ENCODE results near the gene PTPDC1. TPM values are rescaled to one million over a fixed set of nuclear protein-coding genes. Genes with fewer than 3 reads are reported as not detected.

Gene PTPDC1
- total and polyA plus RNA-seq, 2 of the 4 experiments (the other 2 are of a cell fraction): 3.9 to 6.1 TPM

GRCh38 chr9:94140791-94141790 is 56.8 kb downstream of the PTPDC1 start (continued):
- TF ChIP-seq CEBPB (IDR thresholded peaks at IDR 0.05; ENCODE audit: low read depth, low read length) (no peak), POLR2A (IDR thresholded peaks at IDR 0.05; ENCODE audit: low read depth, low read length) (no peak), NFE2L2 (IDR thresholded peaks at IDR 0.05; ENCODE audit: low read depth, low read length) (no peak), SMC3 (IDR thresholded peaks at IDR 0.05; ENCODE audit: low read depth, low read length) (no peak)

- Histone ChIP-seq H3K4me1 (ENCODE audit: control insufficient read depth, insufficient read depth, low read length) (peaks cover 24% of the 10 kb centered on the region), H4K91ac (ENCODE audit: insufficient read depth, low read depth, low read length) (no peak overlapping the region), H3K27ac (ENCODE audit: insufficient read depth, low read length) (no peak overlapping the region), H3K36me3 (ENCODE audit: control insufficient read depth, insufficient read depth, low read length) (no peaks in the 10 kb centered on the region), H2BK5ac (ENCODE audit: low read depth, low read length, poor library complexity, severe bottlenecking) (no peak overlapping the region), H3K14ac (replicated peaks; ENCODE audit: low read depth, low read length) (no peak overlapping the region), H3K9ac (ENCODE audit: low read depth, low read length) (no peak overlapping the region), H4K20me1 (ENCODE audit: insufficient read depth, low read length) (no peaks in the 10 kb centered on the region), H3K23ac (ENCODE audit: low read depth, low read length) (no peak overlapping the region), H2AK9ac (replicated peaks; ENCODE audit: low read depth, low read length, poor library complexity) (no peak overlapping the region), H3K18ac (ENCODE audit: low read depth, low read length) (no peak overlapping the region), H3K9me3 (ENCODE audit: control insufficient read depth, insufficient read depth, low read length) (no peaks in the 10 kb centered on the region), H4K5ac (ENCODE audit: low read depth, low read length) (no peak overlapping the region), H3K79me1 (ENCODE audit: low read depth in 1 of 2, low read length in 2 of 2) (0 out of 4 replicates have a peak, but pooled peaks cover 2 to 4% of the 10 kb centered on the region in 2 experiments), H4K8ac (ENCODE audit: low read depth in 2 of 2, low read length in 2 of 2) (no peak overlapping the region), H3K4me2 (ENCODE audit: low read depth, low read length) (no peak overlapping the region), H2BK15ac (ENCODE audit: low read depth, low read length) (peak overlapping the region; percentile 9; the same call in 1 of the 3 replicates), H3K4ac (ENCODE audit: low read depth, low read length) (peak overlapping the region; percentile 38; the same call in 1 of the 2 replicates), H2BK20ac (ENCODE audit: low read depth, low read length) (no peak overlapping the region), H3K4me3 (ENCODE audit: insufficient read depth, low read depth, low read length) (no peak overlapping the region), H3K9me1 (ENCODE audit: insufficient read depth, low read length) (peaks cover 17% of the 10 kb centered on the region), H3K56ac (ENCODE audit: extremely low read depth, insufficient read depth, low read length) (no peak overlapping the region), H2AK5ac (ENCODE audit: low read depth, low read length) (peak overlapping the region; percentile 51; the same call in 1 of the 2 replicates), H2AFZ (replicated peaks; ENCODE audit: low read length, poor library complexity) (no peak overlapping the region), H2BK120ac (ENCODE audit: low read depth, low read length) (no peak overlapping the region), H3K27me3 (ENCODE audit: control insufficient read depth, insufficient read depth, low read length) (no peaks in the 10 kb centered on the region)
- in situ Hi-C loops (cut with MboI; ENCODE audit: low sequenced_read_pairs) (no loop called here), dilution Hi-C loops (cut with HindIII; ENCODE audit: low sequenced_read_pairs, unreplicated experiment) (no loop called here), intact Hi-C loops (cut with micrococcal nuclease) (no loop called here)
- no TSS peak for BruUV-seq (replicated peaks)
- ChIA-PET CTCF (no interaction called here), POLR2A (ENCODE audit: unreplicated experiment) (interaction anchor here (0.6 kb wide), 1 partner anchor 82 kb away, joined by 3 read pairs; no protein-coding TSS in a partner anchor)
- DNase-seq: no peak
- no peak for TF ChIP-seq MAZ (IDR thresholded peaks at IDR 0.05; ENCODE audit: borderline replicate concordance, low read depth, low read length)
- TF ChIP-seq FOS (IDR thresholded peaks at IDR 0.05; ENCODE audit: low read depth, low read length): no peak
- TF ChIP-seq SMC3 (IDR thresholded peaks at IDR 0.05; ENCODE audit: low read depth, low read length): no peak
- TF ChIP-seq POLR2A (IDR thresholded peaks at IDR 0.05; ENCODE audit: low read depth, low read length): no peak
- TF ChIP-seq RAD21 (IDR thresholded peaks at IDR 0.05; ENCODE audit: low read length): no peak
- TF ChIP-seq CEBPB (IDR thresholded peaks at IDR 0.05; ENCODE audit: low read depth, low read length): peak; percentile 57; the same call in 1 of the 2 replicates
- no peak for ATAC-seq (ENCODE audit: low read depth)
- WGBS, 2 experiments (ENCODE audit: extremely low coverage in 2 of 2, insufficient read length in 1 of 2): 78% methylated on average over 1 of the region's 5 CpGs; no CpG with 5 or more reads in 1 of the 2 experiments
These were observed 58.1 kb downstream of the PTPDC1 start for GRCh38 chr9:94142353-94142752.
